VCaP (cell line): ENCODE results near the gene APOL2.
"Not testable (repeated sequence)": the region's sequence is repeated elsewhere in the genome, so short reads cannot be mapped to it uniquely, and the experiment has no call there.

ENCODE experiments used
- H3K27ac ChIP-seq: fragments of 450-650 bp; 2 replicates; pipeline ENCODE4 v1.5.1; 2017
- CTCF ChIP-seq: fragments of 450-650 bp; conservative IDR thresholded peaks from 2 replicates; pipeline ENCODE4 v1.5.1; 2017; ENCODE audit warnings: mild to moderate bottlenecking, moderate library complexity

The APOL2 gene

DNA sequence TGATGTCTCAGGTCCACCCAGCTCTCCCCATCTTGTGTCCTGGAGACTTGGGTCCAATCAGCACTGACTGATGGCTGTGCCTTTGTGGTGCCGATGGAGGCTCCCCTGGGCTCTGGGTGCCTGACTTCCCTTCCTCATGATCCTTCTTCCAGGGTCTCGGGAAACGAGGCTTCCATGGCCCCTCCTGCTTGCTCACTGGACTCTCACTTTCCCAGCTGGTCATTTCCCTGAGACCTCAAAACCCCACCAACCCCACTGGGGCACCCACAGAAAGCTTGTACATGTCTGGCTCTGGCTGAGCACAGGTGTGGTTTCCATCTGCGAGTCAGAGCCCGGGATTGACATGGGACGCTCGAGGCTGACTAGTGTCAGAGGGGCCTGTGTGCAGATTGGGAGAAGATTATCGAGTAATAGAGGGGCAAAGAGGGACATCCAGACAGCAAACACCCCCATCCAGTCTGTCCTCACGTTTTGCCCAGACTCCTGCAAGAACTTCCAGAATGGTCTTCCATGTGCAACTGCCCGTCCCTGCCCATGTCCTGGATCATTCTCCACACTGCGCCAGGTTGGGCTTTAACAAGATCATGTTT lies 28.7 kb upstream of the APOL2 start:
- TF ChIP-seq CTCF: no peak
- no peak overlapping the region for H3K27ac ChIP-seq

DNA sequence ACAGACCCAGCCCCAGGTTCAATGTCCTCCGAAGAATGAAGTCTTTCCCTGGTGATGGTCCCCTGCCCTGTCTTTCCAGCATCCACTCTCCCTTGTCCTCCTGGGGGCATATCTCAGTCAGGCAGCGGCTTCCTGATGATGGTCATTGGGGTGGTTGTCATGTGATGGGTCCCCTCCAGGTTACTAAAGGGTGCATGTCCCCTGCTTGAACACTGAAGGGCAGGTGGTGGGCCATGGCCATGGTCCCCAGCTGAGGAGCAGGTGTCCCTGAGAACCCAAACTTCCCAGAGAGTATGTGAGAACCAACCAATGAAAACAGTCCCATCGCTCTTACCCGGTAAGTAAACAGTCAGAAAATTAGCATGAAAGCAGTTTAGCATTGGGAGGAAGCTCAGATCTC lies 27.7 kb upstream of the APOL2 start:
- TF ChIP-seq CTCF: no peak
- H3K27ac ChIP-seq: no peak overlapping the region

GRCh38 chr22:36263886-36264664 lies 24.7 kb upstream of the APOL2 start:
- H3K27ac ChIP-seq: not testable (repeated sequence)

GRCh38 chr22:36263216-36263673 lies 23.9 kb upstream of the APOL2 start:
- H3K27ac ChIP-seq: not testable (repeated sequence)

DNA sequence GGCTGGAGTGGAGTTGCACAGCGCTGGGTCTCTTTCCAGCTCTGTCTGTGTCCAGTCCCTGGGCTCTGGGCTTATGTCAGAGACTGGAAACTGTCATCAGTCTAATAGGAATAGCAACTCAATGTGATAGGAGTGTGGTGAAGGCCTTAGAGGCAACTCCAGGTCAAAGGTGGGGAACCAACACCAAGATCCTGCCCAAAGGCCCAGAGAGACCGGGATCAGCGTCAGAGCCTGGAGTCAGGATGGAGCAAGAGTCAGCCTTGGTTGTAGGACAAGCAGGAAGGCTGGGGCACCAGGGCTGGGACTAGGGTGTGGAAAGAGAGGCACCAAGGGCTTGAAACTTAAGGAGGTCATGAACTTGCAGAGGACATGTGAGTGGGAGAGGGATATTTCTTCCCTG lies 23.0 kb upstream of the APOL2 start:
- H3K27ac ChIP-seq: not testable (repeated sequence)

- H3K27ac ChIP-seq: not testable (repeated sequence)
Measured at GRCh38 chr22:36261675-36262074, 22.3 kb upstream of the APOL2 start.

GRCh38 chr22:36259615-36260300 lies 20.4 kb upstream of the APOL2 start:
- H3K27ac ChIP-seq: no peak overlapping the region
- no peak for TF ChIP-seq CTCF

GRCh38 chr22:36258701-36259614 lies 19.6 kb upstream of the APOL2 start:
- TF ChIP-seq CTCF: no peak
- H3K27ac ChIP-seq: no peak overlapping the region

DNA sequence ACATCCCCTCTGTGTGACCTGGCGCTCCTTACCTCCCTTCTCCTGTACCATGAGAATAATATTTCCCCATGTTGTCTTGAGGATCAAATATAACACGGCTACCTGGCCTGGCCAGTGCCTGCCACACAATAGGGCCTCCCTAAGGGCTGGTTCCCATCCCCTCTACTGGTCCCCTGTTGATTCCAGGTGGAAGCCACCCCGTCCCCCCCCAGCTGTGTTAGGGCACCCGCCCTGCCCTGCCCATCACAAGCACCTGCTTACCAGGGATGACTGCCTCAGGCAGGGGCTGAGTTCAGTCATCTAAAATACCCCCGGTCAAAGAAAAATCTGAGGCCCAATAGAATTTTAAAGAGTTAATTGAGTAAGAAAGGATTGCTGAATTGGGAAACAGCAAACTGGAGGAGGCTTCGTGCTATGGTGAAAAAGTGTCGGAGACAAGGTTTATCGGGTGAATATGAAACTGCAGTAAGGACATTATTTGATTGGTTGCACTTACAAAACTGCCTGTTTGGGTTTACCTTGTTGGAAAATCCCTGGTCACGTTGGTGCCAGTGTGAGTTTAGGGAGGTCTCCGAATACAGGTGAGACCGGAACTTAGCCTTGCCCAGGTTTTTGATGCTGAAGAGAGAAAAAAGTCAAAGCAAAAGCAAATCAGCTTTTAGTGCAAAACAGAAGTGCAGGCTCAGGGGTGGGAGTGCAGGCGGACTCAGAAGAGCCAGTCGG lies 18.8 kb upstream of the APOL2 start:
- no peak for TF ChIP-seq CTCF
- H3K27ac ChIP-seq: no peak overlapping the region
